K562 (cell line): ENCODE results near the gene ACTRT3. TPM values are rescaled to one million over a fixed set of nuclear protein-coding genes. Genes with fewer than 3 reads are reported as not detected.

Experiments
- CCAR2 ChIP-seq: fragments of 200-400 bp; formaldehyde crosslinking; IDR thresholded peaks from 2 replicates; pipeline ENCODE4 v1.6.1; 2017; ENCODE audit warnings: mild to moderate bottlenecking, low read depth, low read length
- CUX1 ChIP-seq: fragments of 200-800 bp; sonication (Bioruptor generic); IDR thresholded peaks from 2 replicates; pipeline ENCODE4 v1.6.1; 2016; ENCODE audit warnings: missing genetic modification characterization, missing compliant biosample characterization
- DEAF1 ChIP-seq: fragments of 450-650 bp; formaldehyde crosslinking; IDR thresholded peaks from 2 replicates; pipeline ENCODE4 v1.4.0; 2020; ENCODE audit warnings: mild to moderate bottlenecking, moderate library complexity
- ETV6 ChIP-seq, 3 experiments: fragments of 150-350 bp in 1 of 3; sonication (generic) in 1 of 3; formaldehyde crosslinking in 1 of 3; IDR thresholded peaks; 2 replicates each; pipeline versions ENCODE4 v1.6.1 to v1.8.0; 2014 to 2022; ENCODE audit warnings: borderline replicate concordance in 2 of 3, low read depth in 2 of 3, antibody characterized with exemption in 1 of 3, low read length in 1 of 3, mild to moderate bottlenecking in 1 of 3, missing genetic modification reagents in 1 of 3
- KDM5B ChIP-seq: fragments of 200-600 bp; sonication (generic); IDR thresholded peaks from 2 replicates; pipeline ENCODE4 v1.6.1; 2012; ENCODE audit warnings: low read depth, mild to moderate bottlenecking, moderate library complexity, low read length, control low read depth, inconsistent platforms; ENCODE audit not compliant: insufficient replicate concordance
- LARP7 ChIP-seq: fragments of 450-650 bp; IDR thresholded peaks from 2 replicates; pipeline ENCODE4 v1.6.1; 2016
- MAFF ChIP-seq: IDR thresholded peaks from 2 replicates; pipeline ENCODE4 v1.6.1; 2012; ENCODE audit warnings: low read length, improper control_type of control experiment
- MIER1 ChIP-seq: fragments of 450-650 bp; IDR thresholded peaks from 2 replicates; pipeline ENCODE4 v1.6.1; 2016; ENCODE audit warnings: antibody characterized with exemption, mild to moderate bottlenecking, low read depth
- NUFIP1 ChIP-seq: fragments of 450-650 bp; IDR thresholded peaks from 2 replicates; pipeline ENCODE4 v1.6.1; 2018; ENCODE audit not compliant: partially characterized antibody
- PKNOX1 ChIP-seq: fragments of 450-650 bp; IDR thresholded peaks from 2 replicates; pipeline ENCODE4 v1.6.1; 2016
- RCOR1 ChIP-seq, 2 experiments: IDR thresholded peaks; 2 replicates each; pipeline ENCODE4 v1.6.1; 2012; ENCODE audit warnings: low read depth in 2 of 2, low read length in 2 of 2, borderline replicate concordance in 1 of 2, improper control_type of control experiment in 1 of 2
- TARDBP ChIP-seq: fragments of 450-650 bp; IDR thresholded peaks from 2 replicates; pipeline ENCODE4 v1.6.1; 2016
- TCF15 ChIP-seq: fragments of 250-450 bp; sonication (Bioruptor Pico); IDR thresholded peaks from 2 replicates; pipeline ENCODE4 v1.8.0; 2022; ENCODE audit warnings: moderate library complexity, mild to moderate bottlenecking, inconsistent platforms
- U2AF2 ChIP-seq: fragments of 200-400 bp; formaldehyde crosslinking; optimal IDR thresholded peaks from 2 replicates; pipeline ENCODE3; 2017; ENCODE audit warnings: low read depth, mild to moderate bottlenecking, low read length
- ZNF165 ChIP-seq: fragments of 250-450 bp; sonication (Bioruptor Pico); IDR thresholded peaks from 2 replicates; pipeline ENCODE4 v1.4.0; 2020; ENCODE audit warnings: borderline replicate concordance
- ZNF184 ChIP-seq: sonication (generic); formaldehyde crosslinking; IDR thresholded peaks from 2 replicates; pipeline ENCODE4 v1.5.0; 2020; ENCODE audit warnings: missing genetic modification reagents
- ZNF449 ChIP-seq: fragments of 250-450 bp; sonication (Bioruptor Pico); IDR thresholded peaks from 2 replicates; pipeline ENCODE4 v1.8.0; 2022; ENCODE audit warnings: moderate library complexity, mild to moderate bottlenecking, inconsistent platforms
- polyA plus RNA-seq, 8 experiments: library from polyadenylated mRNA; depleted of rRNA in 4 of 8; stranded (reverse) in 5 of 8; unstranded in 3 of 8; fragments of >200 nt; fragmentation: Nextera tagmentation in 2 of 8; fragmentation: Illumina TruSeq in 1 of 8; extraction: Ambion mirVana in 2 of 8; extraction: Trizol in 1 of 8; gene quantifications; 2 replicates each; pipeline versions ENCODE4 v1.2.1 to v1.2.3, GENCODE V29; 2011 to 2014; ENCODE audit warnings: inconsistent platforms in 1 of 8, missing spikeins in 1 of 8
- total RNA-seq, 7 experiments: library from RNA; depleted of rRNA in 6 of 7; stranded (reverse); fragments of >200 nt in 6 of 7; fragmentation: Illumina TruSeq in 2 of 7; extraction: Trizol in 2 of 7; gene quantifications; 2 replicates each; pipeline versions ENCODE4 v1.2.1 to v1.2.3, GENCODE V29; 2011 to 2021; ENCODE audit warnings: low replicate concordance in 1 of 7

Gene ACTRT3
- total and polyA plus RNA-seq, 9 of the 15 experiments (the other 6 are each of a cell fraction or from before 2014, with no cell fraction given) = 0.06 to 0.11 (median 0.07) TPM; not detected in 5

- no peak for TF ChIP-seq ZNF449
- no peak for TF ChIP-seq U2AF2
- no peak for TF ChIP-seq MIER1
- 0 out of 2 replicates have a peak, but pooled peaks have one; percentile 24 for TF ChIP-seq CUX1 (CRISPR knock-in tag)
- TF ChIP-seq KDM5B = no peak
- no peak for TF ChIP-seq CCAR2
- TF ChIP-seq ZNF165 (CRISPR knock-in tag) = no peak
- no peak for TF ChIP-seq ZNF184
- TF ChIP-seq DEAF1 (CRISPR knock-in tag) = no peak
- TF ChIP-seq PKNOX1 = peak; percentile 40
- no peak for TF ChIP-seq ETV6 (IDR thresholded peaks at IDR 0.05; ENCODE audit: borderline replicate concordance in 1 of 2, low read depth in 2 of 2, low read length in 1 of 2)
- no peak for TF ChIP-seq ETV6 (CRISPR knock-in tag; IDR thresholded peaks at IDR 0.05; ENCODE audit: borderline replicate concordance)
- TF ChIP-seq MAFF = peak; percentile 52; the same call in 1 of the 2 replicates
- TF ChIP-seq TCF15 (CRISPR knock-in tag) = no peak
- TF ChIP-seq TARDBP = no peak
- TF ChIP-seq NUFIP1 = no peak
- TF ChIP-seq RCOR1 (IDR thresholded peaks at IDR 0.05; ENCODE audit: borderline replicate concordance in 1 of 2, low read depth in 2 of 2, low read length in 2 of 2) = peak in 1 of 2 experiments; percentile 91; a peak in 2 of 4 replicates
- TF ChIP-seq LARP7 = no peak
Observed at GRCh38 chr3:169781209-169781855, 12.0 kb upstream of the ACTRT3 start (continued).
